ENCODE data around the gene YAP1. TPM values are rescaled to one million over a fixed set of nuclear protein-coding genes. Genes with fewer than 3 reads are reported as not detected.

Gene YAP1
- total and polyA plus RNA-seq, 2 experiments from 2014 or later = 11.9 to 136 TPM

DNA sequence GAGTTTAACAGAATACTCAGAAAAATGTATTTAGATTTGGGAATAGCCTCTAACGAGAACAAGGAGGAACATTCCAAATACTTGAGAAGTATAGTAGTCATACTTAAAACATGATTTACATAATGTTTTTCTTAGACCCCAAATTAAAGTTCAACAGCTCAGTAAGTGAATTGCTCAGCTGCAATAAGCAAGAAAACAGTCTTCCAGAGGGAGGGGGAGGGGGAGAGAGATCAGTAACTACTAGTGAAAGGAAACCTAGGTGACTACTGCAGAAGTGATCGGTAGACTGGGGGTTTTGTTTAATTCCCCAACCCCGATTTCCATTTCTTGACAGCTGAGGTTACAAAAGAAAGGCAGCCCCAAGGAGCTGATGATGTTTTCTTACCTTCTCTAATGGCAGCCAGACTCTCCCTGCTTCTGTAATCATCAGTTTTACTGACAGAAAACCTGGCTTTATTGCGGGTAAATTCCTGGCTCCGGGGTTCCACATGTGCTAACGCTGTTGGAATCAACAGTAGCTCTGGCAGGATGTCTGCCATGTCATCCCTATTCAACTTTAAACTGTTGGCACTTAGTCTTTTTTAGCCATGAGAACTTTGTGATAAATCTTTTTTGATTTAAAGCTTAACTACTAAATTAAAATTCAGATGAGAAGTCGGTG is 124.7 kb downstream of the YAP1 start:
- H3K27me3 ChIP-seq (replicated peaks; ENCODE audit: insufficient read depth) = no peaks in the 10 kb centered on the region
- no peak overlapping the region for H3K4me2 ChIP-seq (ENCODE audit: unreplicated experiment)
- no peak overlapping the region for H2AFZ ChIP-seq
- H4K20me1 ChIP-seq (ENCODE audit: insufficient read depth) = no peaks in the 10 kb centered on the region
- in situ Hi-C loops (cut with MboI) = no loop called here
- peaks cover 21% of the 10 kb centered on the region for H3K79me2 ChIP-seq (ENCODE audit: insufficient read depth)
- H3K4me1 ChIP-seq (ENCODE audit: insufficient read depth) = peaks cover 28% of the 10 kb centered on the region
- TF ChIP-seq EZH2 (IDR thresholded peaks at IDR 0.05; ENCODE audit: insufficient read depth, poor library complexity, severe bottlenecking) (no peak), EZH2phosphoT487 (IDR thresholded peaks at IDR 0.05; ENCODE audit: insufficient read depth, low read depth) (no peak)
- H3K9me3 ChIP-seq (ENCODE audit: low read depth) = no peaks in the 10 kb centered on the region
- peaks cover 30% of the 10 kb centered on the region for H3K36me3 ChIP-seq (ENCODE audit: low read depth)
- peaks cover 51% of the 10 kb centered on the region for H3F3A ChIP-seq (ENCODE audit: insufficient read depth)
- H3K4me3 ChIP-seq = no peak overlapping the region
- DNase-seq = peak; percentile 57
- 34 to 36% methylated on average over 7 of the region's 7 CpGs for WGBS, 2 experiments (ENCODE audit: low coverage in 1 of 2, low lambda C conversion rate in 2 of 2, missing lambda C conversion rate in 2 of 2)
- H3K27ac ChIP-seq = peak overlapping the region; percentile 17; the same call in 1 of the 2 replicates
- H3K9me2 ChIP-seq (ENCODE audit: insufficient read depth) = no peaks in the 10 kb centered on the region
- H3K9ac ChIP-seq = no peak overlapping the region

DNA sequence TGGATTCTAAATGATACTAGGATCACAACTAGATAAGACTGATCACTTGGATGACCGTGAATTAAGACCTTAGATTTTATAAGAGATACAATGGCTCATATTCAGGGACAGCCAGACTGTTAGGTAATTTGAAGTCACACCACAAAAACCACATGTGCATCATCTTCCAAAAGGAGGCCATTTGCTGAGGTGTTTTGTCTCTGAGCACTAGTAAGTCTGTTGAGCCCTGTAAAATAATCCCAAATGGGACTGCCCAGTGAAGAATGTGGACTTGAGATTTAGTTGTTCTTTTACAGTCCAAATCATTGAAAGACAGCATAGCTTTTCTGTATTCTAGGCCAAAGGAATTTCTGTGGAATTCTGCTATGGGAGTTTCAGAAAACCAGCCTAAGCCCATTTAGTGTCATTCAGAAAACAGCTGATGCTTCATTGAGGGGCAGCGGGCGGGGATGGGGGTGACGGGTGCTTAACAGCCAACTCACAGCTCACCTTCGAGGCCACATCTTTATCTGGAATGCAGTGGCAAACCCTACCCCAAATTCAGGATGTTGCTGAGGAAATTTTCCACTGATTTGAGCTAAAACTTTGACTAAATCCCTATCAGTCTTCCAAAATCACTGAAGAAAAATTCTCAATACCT is 127.0 kb downstream of the YAP1 start:
- H3K9me2 ChIP-seq (ENCODE audit: insufficient read depth) = no peaks in the 10 kb centered on the region
- peaks cover 39% of the 10 kb centered on the region for H3K4me1 ChIP-seq (ENCODE audit: insufficient read depth)
- no peaks in the 10 kb centered on the region for H3K79me2 ChIP-seq (ENCODE audit: insufficient read depth)
- no peak overlapping the region for H2AFZ ChIP-seq
- H3F3A ChIP-seq (ENCODE audit: insufficient read depth) = peaks cover 65% of the 10 kb centered on the region
- H3K4me2 ChIP-seq (ENCODE audit: unreplicated experiment) = no peak overlapping the region
- no peaks in the 10 kb centered on the region for H3K9me3 ChIP-seq (ENCODE audit: low read depth)
- peak; percentile 72 for DNase-seq
- in situ Hi-C loops (cut with MboI) = no loop called here
- no peak overlapping the region for H3K4me3 ChIP-seq
- WGBS, 2 experiments (ENCODE audit: low coverage in 1 of 2, low lambda C conversion rate in 2 of 2, missing lambda C conversion rate in 2 of 2) = 88 to 90% methylated on average over 5 of the region's 5 CpGs
- 0 out of 2 replicates have a peak overlapping the region, but pooled peaks have one; percentile 8 for H3K27ac ChIP-seq
- peaks cover 20% of the 10 kb centered on the region for H3K36me3 ChIP-seq (ENCODE audit: low read depth)
- no peaks in the 10 kb centered on the region for H4K20me1 ChIP-seq (ENCODE audit: insufficient read depth)
- no peak overlapping the region for H3K9ac ChIP-seq
- H3K27me3 ChIP-seq (replicated peaks; ENCODE audit: insufficient read depth) = no peaks in the 10 kb centered on the region
- TF ChIP-seq EZH2 (IDR thresholded peaks at IDR 0.05; ENCODE audit: insufficient read depth, poor library complexity, severe bottlenecking) (no peak), EZH2phosphoT487 (IDR thresholded peaks at IDR 0.05; ENCODE audit: insufficient read depth, low read depth) (no peak)

DNA sequence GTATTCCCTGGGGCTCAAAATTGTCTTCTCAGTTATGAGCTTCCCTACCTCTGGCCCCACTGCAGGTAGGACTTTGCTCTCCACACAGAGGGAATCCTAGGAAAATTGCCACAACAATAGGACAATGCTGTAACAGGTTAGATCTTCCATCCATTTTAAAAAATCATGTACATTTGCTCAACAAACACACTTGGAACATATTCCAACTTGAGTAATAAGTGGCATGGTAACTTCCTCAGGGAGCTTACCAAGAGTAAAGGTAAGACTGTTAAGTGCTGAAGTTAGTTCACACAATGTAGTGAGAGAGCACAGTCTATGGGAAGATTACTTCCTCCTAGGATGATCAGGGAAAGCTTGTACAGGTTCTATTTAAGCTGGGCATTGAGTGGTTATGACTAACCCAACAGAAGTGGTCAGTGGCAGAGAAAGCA is 128.2 kb downstream of the YAP1 start:
- DNase-seq = no peak
- Histone ChIP-seq H3K27ac (no peak overlapping the region), H3K27me3 (replicated peaks; ENCODE audit: insufficient read depth) (no peaks in the 10 kb centered on the region), H3K9me2 (ENCODE audit: insufficient read depth) (no peaks in the 10 kb centered on the region), H3K36me3 (ENCODE audit: low read depth) (peaks cover 10% of the 10 kb centered on the region), H3K9ac (no peak overlapping the region), H4K20me1 (ENCODE audit: insufficient read depth) (no peaks in the 10 kb centered on the region), H3K79me2 (ENCODE audit: insufficient read depth) (no peaks in the 10 kb centered on the region), H2AFZ (no peak overlapping the region), H3K4me1 (ENCODE audit: insufficient read depth) (peaks cover 46% of the 10 kb centered on the region), H3K9me3 (ENCODE audit: low read depth) (no peaks in the 10 kb centered on the region), H3K4me2 (ENCODE audit: unreplicated experiment) (no peak overlapping the region), H3F3A (ENCODE audit: insufficient read depth) (peaks cover 67% of the 10 kb centered on the region), H3K4me3 (no peak overlapping the region)
- in situ Hi-C loops (cut with MboI) = no loop called here
- TF ChIP-seq EZH2phosphoT487 (IDR thresholded peaks at IDR 0.05; ENCODE audit: insufficient read depth, low read depth) = no peak
- TF ChIP-seq EZH2 (IDR thresholded peaks at IDR 0.05; ENCODE audit: insufficient read depth, poor library complexity, severe bottlenecking) = no peak

DNA sequence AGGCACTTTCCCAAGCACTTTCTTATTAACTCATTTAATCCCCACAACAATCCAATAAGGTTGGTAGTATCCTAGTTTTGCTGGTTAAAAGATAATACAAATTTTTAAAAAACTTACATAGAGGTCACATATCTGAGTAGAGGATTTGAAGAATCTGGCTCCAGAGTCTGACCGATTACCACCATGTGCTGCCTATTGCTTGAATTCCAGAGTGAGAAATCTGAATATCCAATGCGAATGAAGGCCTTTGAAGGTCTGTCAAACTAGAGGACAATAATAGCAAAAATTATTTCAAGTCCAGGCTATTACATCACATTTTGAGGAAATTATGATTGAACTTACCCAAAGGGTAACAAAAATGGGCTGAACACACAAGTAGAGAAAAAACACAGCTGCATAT is 129.2 kb downstream of the YAP1 start:
- in situ Hi-C loops (cut with MboI) = no loop called here
- 30 to 41% methylated on average over 2 of the region's 2 CpGs for WGBS, 2 experiments (ENCODE audit: low coverage in 1 of 2, low lambda C conversion rate in 2 of 2, missing lambda C conversion rate in 2 of 2)

More for the DNA sequence above, 129.2 kb downstream of the YAP1 start:
- H3F3A ChIP-seq (ENCODE audit: insufficient read depth) = peaks cover 67% of the 10 kb centered on the region
- H3K27ac ChIP-seq = no peak overlapping the region
- H3K9me3 ChIP-seq (ENCODE audit: low read depth) = no peaks in the 10 kb centered on the region
- no peaks in the 10 kb centered on the region for H4K20me1 ChIP-seq (ENCODE audit: insufficient read depth)
- H3K4me1 ChIP-seq (ENCODE audit: insufficient read depth) = peaks cover 45% of the 10 kb centered on the region
- no peaks in the 10 kb centered on the region for H3K36me3 ChIP-seq (ENCODE audit: low read depth)
- no peaks in the 10 kb centered on the region for H3K27me3 ChIP-seq (replicated peaks; ENCODE audit: insufficient read depth)
- H3K79me2 ChIP-seq (ENCODE audit: insufficient read depth) = no peaks in the 10 kb centered on the region
- no peaks in the 10 kb centered on the region for H3K9me2 ChIP-seq (ENCODE audit: insufficient read depth)
- no peak overlapping the region for H3K9ac ChIP-seq
- H2AFZ ChIP-seq = no peak overlapping the region
- H3K4me3 ChIP-seq = no peak overlapping the region
- TF ChIP-seq EZH2 (IDR thresholded peaks at IDR 0.05; ENCODE audit: insufficient read depth, poor library complexity, severe bottlenecking) (no peak), EZH2phosphoT487 (IDR thresholded peaks at IDR 0.05; ENCODE audit: insufficient read depth, low read depth) (no peak)
- DNase-seq = no peak
- no peak overlapping the region for H3K4me2 ChIP-seq (ENCODE audit: unreplicated experiment)
